ENCODE results near the gene KCNH8.

The KCNH8 gene

DNA sequence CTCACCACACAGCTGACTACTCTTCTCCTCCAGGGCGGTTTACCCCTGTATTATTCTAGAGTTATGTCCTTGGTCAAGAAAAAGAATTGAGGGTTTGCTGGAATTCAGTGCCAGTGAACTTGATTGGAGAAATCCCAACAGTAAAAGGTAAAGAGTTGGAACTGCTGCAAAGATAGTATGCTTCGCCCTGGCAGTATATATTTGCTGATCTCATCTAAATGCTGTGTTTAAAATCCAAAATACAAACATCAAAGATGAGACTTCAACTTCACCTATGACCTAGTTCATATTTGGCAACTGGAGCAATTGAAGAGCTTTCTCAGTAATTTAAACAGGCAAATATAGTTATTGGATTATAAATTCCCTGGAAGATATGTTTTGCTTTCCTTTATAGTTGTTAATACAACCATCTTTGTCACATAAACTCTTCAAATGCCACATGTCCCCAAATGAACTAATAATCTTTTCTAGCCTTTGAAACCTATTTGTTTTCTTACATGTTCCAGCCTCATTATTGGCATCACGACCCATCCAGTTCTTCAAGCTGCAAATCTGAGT lies 6.5 kb downstream of the KCNH8 start:
- Histone ChIP-seq H3K9me3 (ENCODE audit: control insufficient read depth, low read length) (no peaks in the 10 kb centered on the region), H2AFZ (ENCODE audit: low read depth, low read length) (no peak overlapping the region)

DNA sequence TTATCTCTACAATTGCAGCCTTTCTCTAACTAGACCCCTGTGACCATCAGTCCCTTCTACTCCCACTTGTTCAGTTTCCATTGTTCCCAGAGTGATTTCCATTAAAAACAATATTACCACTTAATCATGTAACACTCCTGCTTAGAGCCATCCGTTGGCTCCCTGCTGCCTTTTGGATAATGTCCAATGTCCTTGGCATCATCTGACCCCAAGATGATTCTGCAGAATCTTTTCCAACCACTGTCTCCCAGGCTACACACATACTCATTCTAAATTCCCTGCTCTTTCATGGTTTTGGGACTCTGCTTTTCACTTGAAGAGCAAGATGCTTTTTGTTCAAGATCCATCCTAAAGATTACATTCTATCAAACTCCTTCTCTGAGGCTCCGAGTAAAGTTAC lies 7.1 kb downstream of the KCNH8 start:
- Histone ChIP-seq H3K4me2 (ENCODE audit: low read length, poor library complexity, severe bottlenecking) (no peak overlapping the region), H3K18ac (ENCODE audit: low read depth in 1 of 2, low read length in 2 of 2) (no peak overlapping the region), H3K36me3 (ENCODE audit: control insufficient read depth in 1 of 2, insufficient read depth in 2 of 2, low read depth in 1 of 2, low read length in 2 of 2) (no peaks in the 10 kb centered on the region), H3K27ac (ENCODE audit: low read length, poor library complexity, severe bottlenecking) (no peak overlapping the region), H2AK5ac (ENCODE audit: low read length, severe bottlenecking) (no peak overlapping the region), H4K8ac (ENCODE audit: low read length) (no peak overlapping the region), H3K23ac (ENCODE audit: low read length in 2 of 2) (no peak overlapping the region), H3K79me1 (replicated peaks; ENCODE audit: low read length, poor library complexity, severe bottlenecking) (no peaks in the 10 kb centered on the region), H3K9me3 (ENCODE audit: control insufficient read depth, low read length) (no peaks in the 10 kb centered on the region), H2BK120ac (ENCODE audit: low read depth, low read length) (no peak overlapping the region), H3K14ac (ENCODE audit: low read length in 2 of 2) (no peak overlapping the region), H4K91ac (ENCODE audit: low read length) (no peak overlapping the region), H3K27me3 (ENCODE audit: control insufficient read depth in 1 of 2, insufficient read depth in 1 of 2, low read length in 2 of 2) (peaks cover 0 to under 1% of the 10 kb centered on the region in 2 experiments), H3K4me1 (ENCODE audit: control insufficient read depth, insufficient read depth, low read depth, low read length) (no peaks in the 10 kb centered on the region), H2BK5ac (ENCODE audit: low read depth, low read length, poor library complexity, severe bottlenecking) (no peak overlapping the region), H2BK15ac (ENCODE audit: low read depth, poor library complexity, severe bottlenecking) (no peak overlapping the region), H3K4me3 (ENCODE audit: insufficient read depth in 1 of 2, low read depth in 1 of 2, low read length in 2 of 2) (no peak overlapping the region), H2AFZ (ENCODE audit: low read depth, low read length) (no peak overlapping the region), H3K4ac (ENCODE audit: low read depth in 1 of 2, low read length in 2 of 2) (no peak overlapping the region), H3K9ac (ENCODE audit: low read length) (no peak overlapping the region), H2BK12ac (ENCODE audit: low read length in 2 of 2) (no peak overlapping the region)
- 48% methylated on average over 1 of the region's 2 CpGs for WGBS
- DNase-seq: no peak

More for the DNA sequence above, 6.5 kb downstream of the KCNH8 start:
- H4K91ac ChIP-seq (ENCODE audit: low read length): no peak overlapping the region
- no peak overlapping the region for H3K4ac ChIP-seq (ENCODE audit: low read depth in 1 of 2, low read length in 2 of 2)
- no peaks in the 10 kb centered on the region for H3K4me1 ChIP-seq (ENCODE audit: control insufficient read depth, insufficient read depth, low read depth, low read length)
- no peak overlapping the region for H2BK12ac ChIP-seq (ENCODE audit: low read length in 2 of 2)
- no peak overlapping the region for H3K4me2 ChIP-seq (ENCODE audit: low read length, poor library complexity, severe bottlenecking)
- no peak overlapping the region for H4K8ac ChIP-seq (ENCODE audit: low read length)
- no peak overlapping the region for H3K27ac ChIP-seq (ENCODE audit: low read length, poor library complexity, severe bottlenecking)
- H3K9ac ChIP-seq (ENCODE audit: low read length): no peak overlapping the region
- H2BK120ac ChIP-seq (ENCODE audit: low read depth, low read length): no peak overlapping the region
- H2AK5ac ChIP-seq (ENCODE audit: low read length, severe bottlenecking): no peak overlapping the region
- no peak overlapping the region for H3K18ac ChIP-seq (ENCODE audit: low read depth in 1 of 2, low read length in 2 of 2)
- no peak for DNase-seq
- no peak overlapping the region for H2BK5ac ChIP-seq (ENCODE audit: low read depth, low read length, poor library complexity, severe bottlenecking)
- H3K14ac ChIP-seq (ENCODE audit: low read length in 2 of 2): no peak overlapping the region
- H3K23ac ChIP-seq (ENCODE audit: low read length in 2 of 2): no peak overlapping the region
- no peaks in the 10 kb centered on the region for H3K36me3 ChIP-seq (ENCODE audit: control insufficient read depth in 1 of 2, insufficient read depth in 2 of 2, low read depth in 1 of 2, low read length in 2 of 2)
- peaks cover 0 to 7% of the 10 kb centered on the region in 2 experiments for H3K27me3 ChIP-seq (ENCODE audit: control insufficient read depth in 1 of 2, insufficient read depth in 1 of 2, low read length in 2 of 2)
- WGBS: 53% methylated on average over 1 of the region's 3 CpGs
- no peak overlapping the region for H3K4me3 ChIP-seq (ENCODE audit: insufficient read depth in 1 of 2, low read depth in 1 of 2, low read length in 2 of 2)
- H2BK15ac ChIP-seq (ENCODE audit: low read depth, poor library complexity, severe bottlenecking): no peak overlapping the region
- H3K79me1 ChIP-seq (replicated peaks; ENCODE audit: low read length, poor library complexity, severe bottlenecking): no peaks in the 10 kb centered on the region

DNA sequence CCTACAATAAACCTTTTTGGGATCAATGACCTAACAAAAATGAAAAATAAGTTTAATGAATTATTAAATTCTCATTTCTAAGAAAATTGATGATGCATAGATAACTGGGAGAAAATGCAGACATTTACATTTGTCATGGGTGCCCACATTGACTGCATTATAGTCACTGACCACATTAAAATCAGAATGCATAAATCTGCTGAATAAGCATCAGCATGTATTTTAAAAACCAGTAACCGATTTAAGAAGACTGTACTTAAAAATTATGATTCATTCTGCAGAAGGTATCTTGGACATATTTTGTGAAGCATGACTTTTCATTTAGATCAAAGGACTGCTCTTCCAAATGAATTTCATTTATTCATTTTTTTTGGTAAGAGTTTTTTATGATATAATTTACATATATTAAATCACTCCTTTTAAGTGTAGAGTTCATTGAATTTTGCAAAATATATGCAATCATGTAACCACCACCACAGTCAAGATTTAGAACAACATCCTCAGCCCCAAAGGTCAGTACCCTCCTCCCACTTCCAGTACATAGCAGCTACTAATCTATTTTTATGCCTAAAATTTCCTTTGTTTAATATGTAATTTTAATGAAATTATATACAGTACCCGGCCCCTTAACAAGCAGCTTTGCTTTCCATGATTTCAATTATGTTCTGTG lies 11.8 kb downstream of the KCNH8 start:
- Histone ChIP-seq H2BK12ac (ENCODE audit: low read length in 2 of 2) (no peak overlapping the region), H3K4me3 (ENCODE audit: insufficient read depth in 1 of 2, low read depth in 1 of 2, low read length in 2 of 2) (no peak overlapping the region), H4K8ac (ENCODE audit: low read length) (no peak overlapping the region), H3K27me3 (ENCODE audit: control insufficient read depth in 1 of 2, insufficient read depth in 1 of 2, low read length in 2 of 2) (no peaks in the 10 kb centered on the region), H3K27ac (ENCODE audit: low read length, poor library complexity, severe bottlenecking) (no peak overlapping the region), H2BK15ac (ENCODE audit: low read depth, poor library complexity, severe bottlenecking) (no peak overlapping the region), H3K18ac (ENCODE audit: low read depth in 1 of 2, low read length in 2 of 2) (no peak overlapping the region), H3K9ac (ENCODE audit: low read length) (no peak overlapping the region), H3K4me2 (ENCODE audit: low read length, poor library complexity, severe bottlenecking) (no peak overlapping the region), H3K23ac (ENCODE audit: low read length in 2 of 2) (no peak overlapping the region), H3K14ac (ENCODE audit: low read length in 2 of 2) (no peak overlapping the region), H3K79me1 (replicated peaks; ENCODE audit: low read length, poor library complexity, severe bottlenecking) (no peaks in the 10 kb centered on the region), H3K9me3 (ENCODE audit: control insufficient read depth, low read length) (no peaks in the 10 kb centered on the region), H3K36me3 (ENCODE audit: control insufficient read depth in 1 of 2, insufficient read depth in 2 of 2, low read depth in 1 of 2, low read length in 2 of 2) (no peaks in the 10 kb centered on the region), H2AK5ac (ENCODE audit: low read length, severe bottlenecking) (no peak overlapping the region), H3K4me1 (ENCODE audit: control insufficient read depth, insufficient read depth, low read depth, low read length) (no peaks in the 10 kb centered on the region), H4K91ac (ENCODE audit: low read length) (no peak overlapping the region), H3K4ac (ENCODE audit: low read depth in 1 of 2, low read length in 2 of 2) (no peak overlapping the region), H2BK5ac (ENCODE audit: low read depth, low read length, poor library complexity, severe bottlenecking) (no peak overlapping the region), H2AFZ (ENCODE audit: low read depth, low read length) (no peak overlapping the region), H2BK120ac (ENCODE audit: low read depth, low read length) (no peak overlapping the region)
- no peak for DNase-seq
- 53% methylated on average over 1 of the region's 2 CpGs for WGBS

DNA sequence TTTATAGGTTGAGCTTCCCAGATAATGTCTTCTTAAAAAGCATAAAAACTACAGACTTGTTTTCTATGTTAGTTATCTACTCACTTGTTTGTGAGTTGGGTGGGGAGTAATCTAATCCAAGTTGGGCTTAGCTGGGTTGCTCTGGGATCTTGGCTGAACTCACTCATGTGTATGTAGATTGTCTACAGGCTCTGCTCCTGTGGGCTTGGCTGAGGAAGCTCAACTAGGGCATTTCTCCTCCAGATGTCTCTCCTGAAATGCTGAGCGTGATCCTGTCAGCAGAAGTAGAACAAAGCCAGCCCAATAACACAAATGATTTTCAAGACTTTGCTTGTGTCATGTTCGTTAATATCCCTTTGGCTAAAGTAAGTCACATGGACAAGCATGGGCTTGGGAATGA lies 17.3 kb downstream of the KCNH8 start:
- no peak overlapping the region for H2BK12ac ChIP-seq (ENCODE audit: low read length in 2 of 2)
- no peak overlapping the region for H2BK15ac ChIP-seq (ENCODE audit: low read depth, poor library complexity, severe bottlenecking)
- H3K4me3 ChIP-seq (ENCODE audit: insufficient read depth in 1 of 2, low read depth in 1 of 2, low read length in 2 of 2): no peak overlapping the region
- no peak overlapping the region for H3K14ac ChIP-seq (ENCODE audit: low read length in 2 of 2)
- no peak overlapping the region for H3K23ac ChIP-seq (ENCODE audit: low read length in 2 of 2)
- no peaks in the 10 kb centered on the region for H3K9me3 ChIP-seq (ENCODE audit: control insufficient read depth, low read length)
- H3K36me3 ChIP-seq (ENCODE audit: control insufficient read depth in 1 of 2, insufficient read depth in 2 of 2, low read depth in 1 of 2, low read length in 2 of 2): no peaks in the 10 kb centered on the region
- no peak overlapping the region for H3K4ac ChIP-seq (ENCODE audit: low read depth in 1 of 2, low read length in 2 of 2)
- H3K4me2 ChIP-seq (ENCODE audit: low read length, poor library complexity, severe bottlenecking): no peak overlapping the region
- no peak for DNase-seq
- no peaks in the 10 kb centered on the region for H3K4me1 ChIP-seq (ENCODE audit: control insufficient read depth, insufficient read depth, low read depth, low read length)
- no peak overlapping the region for H4K91ac ChIP-seq (ENCODE audit: low read length)
- no peaks in the 10 kb centered on the region for H3K27me3 ChIP-seq (ENCODE audit: control insufficient read depth in 1 of 2, insufficient read depth in 1 of 2, low read length in 2 of 2)
- H3K27ac ChIP-seq (ENCODE audit: low read length, poor library complexity, severe bottlenecking): no peak overlapping the region
- H2AK5ac ChIP-seq (ENCODE audit: low read length, severe bottlenecking): no peak overlapping the region
- no peak overlapping the region for H2BK120ac ChIP-seq (ENCODE audit: low read depth, low read length)
- no peak overlapping the region for H2AFZ ChIP-seq (ENCODE audit: low read depth, low read length)
- WGBS: 76% methylated on average over 2 of the region's 2 CpGs
- no peak overlapping the region for H2BK5ac ChIP-seq (ENCODE audit: low read depth, low read length, poor library complexity, severe bottlenecking)
- no peaks in the 10 kb centered on the region for H3K79me1 ChIP-seq (replicated peaks; ENCODE audit: low read length, poor library complexity, severe bottlenecking)
- H3K9ac ChIP-seq (ENCODE audit: low read length): no peak overlapping the region
- H3K18ac ChIP-seq (ENCODE audit: low read depth in 1 of 2, low read length in 2 of 2): no peak overlapping the region
- H4K8ac ChIP-seq (ENCODE audit: low read length): no peak overlapping the region

Data from mesenchymal stem cell (in vitro differentiated cells and primary cell).